K562 (cell line): ENCODE measurements around the gene SCARF2. TPM values are rescaled to one million over a fixed set of nuclear protein-coding genes. Genes with fewer than 3 reads are reported as not detected.

ENCODE experiments used
- ARHGAP35 ChIP-seq: fragments of 450-650 bp; IDR thresholded peaks from 2 replicates; pipeline ENCODE4 v1.6.1; 2018; ENCODE audit not compliant: partially characterized antibody
- ARID2 ChIP-seq: fragments of 450-650 bp; IDR thresholded peaks from 2 replicates; pipeline ENCODE4 v1.6.1; 2017; ENCODE audit warnings: antibody characterized with exemption, mild to moderate bottlenecking
- CREM ChIP-seq: IDR thresholded peaks from 2 replicates; pipeline ENCODE4 v1.6.1; 2014; ENCODE audit warnings: antibody characterized with exemption, low read depth
- DDX20 ChIP-seq: fragments of 450-650 bp; IDR thresholded peaks from 2 replicates; pipeline ENCODE4 v1.6.1; 2016; ENCODE audit warnings: missing genetic modification characterization, low read depth, mild to moderate bottlenecking, missing compliant biosample characterization, moderate library complexity
- DPF2 ChIP-seq: fragments of 450-650 bp; IDR thresholded peaks from 2 replicates; pipeline ENCODE4 v1.6.1; 2016
- MCM3 ChIP-seq: fragments of 450-650 bp; IDR thresholded peaks from 2 replicates; pipeline ENCODE4 v1.6.1; 2016
- MCM5 ChIP-seq: fragments of 450-650 bp; IDR thresholded peaks from 2 replicates; pipeline ENCODE4 v1.6.1; 2016; ENCODE audit warnings: low read depth
- MIER1 ChIP-seq: fragments of 450-650 bp; IDR thresholded peaks from 2 replicates; pipeline ENCODE4 v1.6.1; 2016; ENCODE audit warnings: antibody characterized with exemption, mild to moderate bottlenecking, low read depth
- POLR2B ChIP-seq: fragments of 450-650 bp; IDR thresholded peaks from 2 replicates; pipeline ENCODE4 v1.6.1; 2018; ENCODE audit warnings: low read depth; ENCODE audit not compliant: partially characterized antibody
- RBM34 ChIP-seq: fragments of 200-400 bp; formaldehyde crosslinking; IDR thresholded peaks from 2 replicates; pipeline ENCODE4 v1.6.1; 2018; ENCODE audit warnings: low read length, borderline replicate concordance; ENCODE audit not compliant: insufficient read depth
- ZNF124 ChIP-seq: sonication (generic); formaldehyde crosslinking; IDR thresholded peaks from 2 replicates; pipeline ENCODE4 v1.8.1; 2022; ENCODE audit warnings: missing genetic modification reagents
- polyA plus RNA-seq, 8 experiments: library from polyadenylated mRNA; depleted of rRNA in 4 of 8; stranded (reverse) in 5 of 8; unstranded in 3 of 8; fragments of >200 nt; fragmentation: Nextera tagmentation in 2 of 8; fragmentation: Illumina TruSeq in 1 of 8; extraction: Ambion mirVana in 2 of 8; extraction: Trizol in 1 of 8; gene quantifications; 2 replicates each; pipeline versions ENCODE4 v1.2.1 to v1.2.3, GENCODE V29; 2011 to 2014; ENCODE audit warnings: inconsistent platforms in 1 of 8, missing spikeins in 1 of 8
- total RNA-seq, 7 experiments: library from RNA; depleted of rRNA in 6 of 7; stranded (reverse); fragments of >200 nt in 6 of 7; fragmentation: Illumina TruSeq in 2 of 7; extraction: Trizol in 2 of 7; gene quantifications; 2 replicates each; pipeline versions ENCODE4 v1.2.1 to v1.2.3, GENCODE V29; 2011 to 2021; ENCODE audit warnings: low replicate concordance in 1 of 7
- TF ChIP-seq, protein P1 (sequence below): fragments of 150-350 bp; IDR thresholded peaks from 2 replicates; pipeline ENCODE4 v1.6.1; 2014; ENCODE audit warnings: low read depth, mild to moderate bottlenecking, low read length, borderline replicate concordance
- TF ChIP-seq, protein P2 (sequence below): fragments of 250-450 bp; sonication (Bioruptor Pico); IDR thresholded peaks from 2 replicates; pipeline ENCODE4 v1.8.0; 2021; ENCODE audit warnings: moderate library complexity, mild to moderate bottlenecking, inconsistent platforms
- TF ChIP-seq, protein P3 (sequence below): fragments of 450-650 bp; IDR thresholded peaks from 2 replicates; pipeline ENCODE4 v1.6.1; 2017; ENCODE audit warnings: antibody characterized with exemption
- TF ChIP-seq, protein P4 (sequence below), 2 experiments: fragments of 450-650 bp; IDR thresholded peaks; 2 replicates each; pipeline ENCODE4 v1.6.1; 2016
- TF ChIP-seq, protein P5 (sequence below): sonication (generic); formaldehyde crosslinking; IDR thresholded peaks from 2 replicates; pipeline ENCODE4 v1.8.0; 2023; ENCODE audit warnings: mild to moderate bottlenecking, missing genetic modification reagents

SCARF2 gene
- total and polyA plus RNA-seq, 9 of the 15 experiments (the other 6 are each of a cell fraction or from before 2014, with no cell fraction given) = 0.06 to 0.32 (median 0.21) TPM; not detected in 5

DNA sequence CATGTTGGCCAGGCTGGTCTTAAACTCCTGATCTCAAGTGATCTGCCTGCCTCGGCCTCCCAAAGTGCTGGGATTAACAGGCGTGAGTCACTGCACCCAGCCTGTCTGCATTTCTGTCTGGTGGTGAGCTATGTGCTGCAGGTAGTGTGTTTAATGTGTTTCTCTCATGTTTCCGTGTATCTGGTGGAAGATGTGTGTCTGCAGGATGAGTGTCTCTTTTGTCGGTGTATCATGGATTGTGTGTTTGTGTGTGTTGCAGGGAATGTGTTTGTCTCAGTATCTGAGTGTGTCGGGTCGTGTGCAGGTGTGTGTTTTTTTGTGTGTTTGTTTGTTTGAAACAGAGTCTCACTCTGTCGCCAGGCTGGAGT is 16.1 kb downstream of the SCARF2 start (continued):
- peak; percentile 42; the same call in 1 of the 2 replicates for TF ChIP-seq MIER1
- 0 out of 2 replicates have a peak, but pooled peaks have one; percentile 11 for TF ChIP-seq ZNF124
- TF ChIP-seq RBM34 = no peak
- TF ChIP-seq, protein P1, sequence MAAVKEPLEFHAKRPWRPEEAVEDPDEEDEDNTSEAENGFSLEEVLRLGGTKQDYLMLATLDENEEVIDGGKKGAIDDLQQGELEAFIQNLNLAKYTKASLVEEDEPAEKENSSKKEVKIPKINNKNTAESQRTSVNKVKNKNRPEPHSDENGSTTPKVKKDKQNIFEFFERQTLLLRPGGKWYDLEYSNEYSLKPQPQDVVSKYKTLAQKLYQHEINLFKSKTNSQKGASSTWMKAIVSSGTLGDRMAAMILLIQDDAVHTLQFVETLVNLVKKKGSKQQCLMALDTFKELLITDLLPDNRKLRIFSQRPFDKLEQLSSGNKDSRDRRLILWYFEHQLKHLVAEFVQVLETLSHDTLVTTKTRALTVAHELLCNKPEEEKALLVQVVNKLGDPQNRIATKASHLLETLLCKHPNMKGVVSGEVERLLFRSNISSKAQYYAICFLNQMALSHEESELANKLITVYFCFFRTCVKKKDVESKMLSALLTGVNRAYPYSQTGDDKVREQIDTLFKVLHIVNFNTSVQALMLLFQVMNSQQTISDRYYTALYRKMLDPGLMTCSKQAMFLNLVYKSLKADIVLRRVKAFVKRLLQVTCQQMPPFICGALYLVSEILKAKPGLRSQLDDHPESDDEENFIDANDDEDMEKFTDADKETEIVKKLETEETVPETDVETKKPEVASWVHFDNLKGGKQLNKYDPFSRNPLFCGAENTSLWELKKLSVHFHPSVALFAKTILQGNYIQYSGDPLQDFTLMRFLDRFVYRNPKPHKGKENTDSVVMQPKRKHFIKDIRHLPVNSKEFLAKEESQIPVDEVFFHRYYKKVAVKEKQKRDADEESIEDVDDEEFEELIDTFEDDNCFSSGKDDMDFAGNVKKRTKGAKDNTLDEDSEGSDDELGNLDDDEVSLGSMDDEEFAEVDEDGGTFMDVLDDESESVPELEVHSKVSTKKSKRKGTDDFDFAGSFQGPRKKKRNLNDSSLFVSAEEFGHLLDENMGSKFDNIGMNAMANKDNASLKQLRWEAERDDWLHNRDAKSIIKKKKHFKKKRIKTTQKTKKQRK = no peak
- peak; percentile 85 for TF ChIP-seq ARHGAP35
- TF ChIP-seq, protein P2, sequence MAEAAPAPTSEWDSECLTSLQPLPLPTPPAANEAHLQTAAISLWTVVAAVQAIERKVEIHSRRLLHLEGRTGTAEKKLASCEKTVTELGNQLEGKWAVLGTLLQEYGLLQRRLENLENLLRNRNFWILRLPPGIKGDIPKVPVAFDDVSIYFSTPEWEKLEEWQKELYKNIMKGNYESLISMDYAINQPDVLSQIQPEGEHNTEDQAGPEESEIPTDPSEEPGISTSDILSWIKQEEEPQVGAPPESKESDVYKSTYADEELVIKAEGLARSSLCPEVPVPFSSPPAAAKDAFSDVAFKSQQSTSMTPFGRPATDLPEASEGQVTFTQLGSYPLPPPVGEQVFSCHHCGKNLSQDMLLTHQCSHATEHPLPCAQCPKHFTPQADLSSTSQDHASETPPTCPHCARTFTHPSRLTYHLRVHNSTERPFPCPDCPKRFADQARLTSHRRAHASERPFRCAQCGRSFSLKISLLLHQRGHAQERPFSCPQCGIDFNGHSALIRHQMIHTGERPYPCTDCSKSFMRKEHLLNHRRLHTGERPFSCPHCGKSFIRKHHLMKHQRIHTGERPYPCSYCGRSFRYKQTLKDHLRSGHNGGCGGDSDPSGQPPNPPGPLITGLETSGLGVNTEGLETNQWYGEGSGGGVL (CRISPR knock-in tag) = no peak
- TF ChIP-seq POLR2B = peak; percentile 15
- TF ChIP-seq ARID2 = peak; percentile 67; the same call in 1 of the 2 replicates
- TF ChIP-seq MCM5 = peak; percentile 100
- TF ChIP-seq CREM = no peak
- TF ChIP-seq, protein P3, sequence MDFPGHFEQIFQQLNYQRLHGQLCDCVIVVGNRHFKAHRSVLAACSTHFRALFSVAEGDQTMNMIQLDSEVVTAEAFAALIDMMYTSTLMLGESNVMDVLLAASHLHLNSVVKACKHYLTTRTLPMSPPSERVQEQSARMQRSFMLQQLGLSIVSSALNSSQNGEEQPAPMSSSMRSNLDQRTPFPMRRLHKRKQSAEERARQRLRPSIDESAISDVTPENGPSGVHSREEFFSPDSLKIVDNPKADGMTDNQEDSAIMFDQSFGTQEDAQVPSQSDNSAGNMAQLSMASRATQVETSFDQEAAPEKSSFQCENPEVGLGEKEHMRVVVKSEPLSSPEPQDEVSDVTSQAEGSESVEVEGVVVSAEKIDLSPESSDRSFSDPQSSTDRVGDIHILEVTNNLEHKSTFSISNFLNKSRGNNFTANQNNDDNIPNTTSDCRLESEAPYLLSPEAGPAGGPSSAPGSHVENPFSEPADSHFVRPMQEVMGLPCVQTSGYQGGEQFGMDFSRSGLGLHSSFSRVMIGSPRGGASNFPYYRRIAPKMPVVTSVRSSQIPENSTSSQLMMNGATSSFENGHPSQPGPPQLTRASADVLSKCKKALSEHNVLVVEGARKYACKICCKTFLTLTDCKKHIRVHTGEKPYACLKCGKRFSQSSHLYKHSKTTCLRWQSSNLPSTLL = peak; percentile 66; the same call in 1 of the 2 replicates
- TF ChIP-seq, protein P4, sequence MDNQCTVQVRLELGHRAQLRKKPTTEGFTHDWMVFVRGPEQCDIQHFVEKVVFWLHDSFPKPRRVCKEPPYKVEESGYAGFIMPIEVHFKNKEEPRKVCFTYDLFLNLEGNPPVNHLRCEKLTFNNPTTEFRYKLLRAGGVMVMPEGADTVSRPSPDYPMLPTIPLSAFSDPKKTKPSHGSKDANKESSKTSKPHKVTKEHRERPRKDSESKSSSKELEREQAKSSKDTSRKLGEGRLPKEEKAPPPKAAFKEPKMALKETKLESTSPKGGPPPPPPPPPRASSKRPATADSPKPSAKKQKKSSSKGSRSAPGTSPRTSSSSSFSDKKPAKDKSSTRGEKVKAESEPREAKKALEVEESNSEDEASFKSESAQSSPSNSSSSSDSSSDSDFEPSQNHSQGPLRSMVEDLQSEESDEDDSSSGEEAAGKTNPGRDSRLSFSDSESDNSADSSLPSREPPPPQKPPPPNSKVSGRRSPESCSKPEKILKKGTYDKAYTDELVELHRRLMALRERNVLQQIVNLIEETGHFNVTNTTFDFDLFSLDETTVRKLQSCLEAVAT (IDR thresholded peaks at IDR 0.05) = peak; percentile 69 to 82
- 0 out of 2 replicates have a peak, but pooled peaks have one; percentile 6 for TF ChIP-seq DPF2
- no peak for TF ChIP-seq DDX20 (tag)
- TF ChIP-seq MCM3 = peak; percentile 97
- TF ChIP-seq, protein P5, sequence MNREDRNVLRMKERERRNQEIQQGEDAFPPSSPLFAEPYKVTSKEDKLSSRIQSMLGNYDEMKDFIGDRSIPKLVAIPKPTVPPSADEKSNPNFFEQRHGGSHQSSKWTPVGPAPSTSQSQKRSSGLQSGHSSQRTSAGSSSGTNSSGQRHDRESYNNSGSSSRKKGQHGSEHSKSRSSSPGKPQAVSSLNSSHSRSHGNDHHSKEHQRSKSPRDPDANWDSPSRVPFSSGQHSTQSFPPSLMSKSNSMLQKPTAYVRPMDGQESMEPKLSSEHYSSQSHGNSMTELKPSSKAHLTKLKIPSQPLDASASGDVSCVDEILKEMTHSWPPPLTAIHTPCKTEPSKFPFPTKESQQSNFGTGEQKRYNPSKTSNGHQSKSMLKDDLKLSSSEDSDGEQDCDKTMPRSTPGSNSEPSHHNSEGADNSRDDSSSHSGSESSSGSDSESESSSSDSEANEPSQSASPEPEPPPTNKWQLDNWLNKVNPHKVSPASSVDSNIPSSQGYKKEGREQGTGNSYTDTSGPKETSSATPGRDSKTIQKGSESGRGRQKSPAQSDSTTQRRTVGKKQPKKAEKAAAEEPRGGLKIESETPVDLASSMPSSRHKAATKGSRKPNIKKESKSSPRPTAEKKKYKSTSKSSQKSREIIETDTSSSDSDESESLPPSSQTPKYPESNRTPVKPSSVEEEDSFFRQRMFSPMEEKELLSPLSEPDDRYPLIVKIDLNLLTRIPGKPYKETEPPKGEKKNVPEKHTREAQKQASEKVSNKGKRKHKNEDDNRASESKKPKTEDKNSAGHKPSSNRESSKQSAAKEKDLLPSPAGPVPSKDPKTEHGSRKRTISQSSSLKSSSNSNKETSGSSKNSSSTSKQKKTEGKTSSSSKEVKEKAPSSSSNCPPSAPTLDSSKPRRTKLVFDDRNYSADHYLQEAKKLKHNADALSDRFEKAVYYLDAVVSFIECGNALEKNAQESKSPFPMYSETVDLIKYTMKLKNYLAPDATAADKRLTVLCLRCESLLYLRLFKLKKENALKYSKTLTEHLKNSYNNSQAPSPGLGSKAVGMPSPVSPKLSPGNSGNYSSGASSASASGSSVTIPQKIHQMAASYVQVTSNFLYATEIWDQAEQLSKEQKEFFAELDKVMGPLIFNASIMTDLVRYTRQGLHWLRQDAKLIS (CRISPR knock-in tag) = no peak
